Neuron (in vitro differentiated cells): Measurements from ENCODE around the gene GSK3B.

Experiments used
- H2AFZ ChIP-seq: one replicate; pipeline ENCODE4 v1.6.1; 2013; ENCODE audit warnings: low read depth, mild to moderate bottlenecking, inconsistent platforms, low read length, moderate library complexity
- H3K27me3 ChIP-seq: one replicate; pipeline ENCODE4 v1.6.1; 2013; ENCODE audit warnings: low read length; ENCODE audit not compliant: insufficient read depth
- H3K36me3 ChIP-seq: one replicate; pipeline ENCODE4 v1.6.1; 2013; ENCODE audit warnings: low read length; ENCODE audit not compliant: insufficient read depth
- H3K4me1 ChIP-seq: one replicate; pipeline ENCODE4 v1.6.1; 2013; ENCODE audit warnings: low read length; ENCODE audit not compliant: insufficient read depth
- H3K4me3 ChIP-seq: 2 replicates; pipeline ENCODE4 v1.5.1; 2013; ENCODE audit warnings: mild to moderate bottlenecking, low read length, moderate library complexity
- H3K9me3 ChIP-seq: one replicate; pipeline ENCODE4 v1.6.1; 2013; ENCODE audit warnings: low read length

GSK3B gene

GRCh38 chr3:119859728-119860127 lies 234.5 kb downstream of the GSK3B start:
- Histone ChIP-seq H3K4me3 (no peak overlapping the region), H3K9me3 (peaks cover 15% of the 10 kb centered on the region), H3K4me1 (no peaks in the 10 kb centered on the region), H3K36me3 (peaks cover 52% of the 10 kb centered on the region), H2AFZ (no peak overlapping the region), H3K27me3 (no peaks in the 10 kb centered on the region)

- Histone ChIP-seq H3K4me3 (no peak overlapping the region), H3K4me1 (no peaks in the 10 kb centered on the region), H3K9me3 (peaks cover 15% of the 10 kb centered on the region), H2AFZ (no peak overlapping the region), H3K27me3 (no peaks in the 10 kb centered on the region), H3K36me3 (peaks cover 48% of the 10 kb centered on the region)
These were observed 235.3 kb downstream of the GSK3B start for GRCh38 chr3:119858957-119859356.

GRCh38 chr3:119856695-119857094 lies 237.6 kb downstream of the GSK3B start:
- peaks cover 12% of the 10 kb centered on the region for H3K9me3 ChIP-seq
- peaks cover 31% of the 10 kb centered on the region for H3K36me3 ChIP-seq
- H3K4me1 ChIP-seq = no peaks in the 10 kb centered on the region
- H3K27me3 ChIP-seq = no peaks in the 10 kb centered on the region
- H2AFZ ChIP-seq = no peak overlapping the region
- H3K4me3 ChIP-seq = no peak overlapping the region

GRCh38 chr3:119849126-119849525 lies 245.1 kb downstream of the GSK3B start:
- no peaks in the 10 kb centered on the region for H3K4me1 ChIP-seq
- no peaks in the 10 kb centered on the region for H3K9me3 ChIP-seq
- no peaks in the 10 kb centered on the region for H3K27me3 ChIP-seq
- peaks cover 8% of the 10 kb centered on the region for H3K36me3 ChIP-seq
- no peak overlapping the region for H3K4me3 ChIP-seq
- H2AFZ ChIP-seq = no peak overlapping the region

GRCh38 chr3:119841808-119842471 lies 252.3 kb downstream of the GSK3B start:
- Histone ChIP-seq H3K9me3 (no peaks in the 10 kb centered on the region), H3K27me3 (no peaks in the 10 kb centered on the region), H2AFZ (no peak overlapping the region), H3K4me3 (no peak overlapping the region), H3K4me1 (no peaks in the 10 kb centered on the region), H3K36me3 (peaks cover 30% of the 10 kb centered on the region)

- Histone ChIP-seq H3K36me3 (peaks cover 16% of the 10 kb centered on the region), H3K27me3 (no peaks in the 10 kb centered on the region), H3K9me3 (no peaks in the 10 kb centered on the region), H2AFZ (no peak overlapping the region), H3K4me1 (no peaks in the 10 kb centered on the region), H3K4me3 (no peak overlapping the region)
These were observed 258.7 kb downstream of the GSK3B start for GRCh38 chr3:119835556-119835955.

GRCh38 chr3:119834754-119835370 lies 259.4 kb downstream of the GSK3B start:
- Histone ChIP-seq H3K9me3 (no peaks in the 10 kb centered on the region), H3K27me3 (no peaks in the 10 kb centered on the region), H3K4me1 (no peaks in the 10 kb centered on the region), H2AFZ (no peak overlapping the region), H3K4me3 (no peak overlapping the region), H3K36me3 (peaks cover 16% of the 10 kb centered on the region)

GRCh38 chr3:119831941-119832371 lies 262.3 kb downstream of the GSK3B start:
- Histone ChIP-seq H3K4me3 (no peak overlapping the region), H3K9me3 (no peaks in the 10 kb centered on the region), H3K27me3 (no peaks in the 10 kb centered on the region), H3K36me3 (peaks cover 6% of the 10 kb centered on the region), H3K4me1 (no peaks in the 10 kb centered on the region), H2AFZ (no peak overlapping the region)

- Histone ChIP-seq H3K9me3 (no peaks in the 10 kb centered on the region), H3K36me3 (peaks cover 13% of the 10 kb centered on the region), H3K4me1 (no peaks in the 10 kb centered on the region)
These were observed 263.2 kb downstream of the GSK3B start for GRCh38 chr3:119831022-119831421.

GRCh38 chr3:119829420-119829819 lies 264.8 kb downstream of the GSK3B start:
- no peaks in the 10 kb centered on the region for H3K9me3 ChIP-seq
- peaks cover 23% of the 10 kb centered on the region for H3K36me3 ChIP-seq
- no peaks in the 10 kb centered on the region for H3K4me1 ChIP-seq
- H3K27me3 ChIP-seq = no peaks in the 10 kb centered on the region
- H2AFZ ChIP-seq = no peak overlapping the region
- no peak overlapping the region for H3K4me3 ChIP-seq

More at GRCh38 chr3:119831022-119831421, 263.2 kb downstream of the GSK3B start:
- Histone ChIP-seq H3K27me3 (no peaks in the 10 kb centered on the region), H2AFZ (no peak overlapping the region), H3K4me3 (no peak overlapping the region)

GRCh38 chr3:119826711-119827608 lies 267.3 kb downstream of the GSK3B start:
- H3K9me3 ChIP-seq = no peaks in the 10 kb centered on the region
- H3K27me3 ChIP-seq = no peaks in the 10 kb centered on the region
- no peaks in the 10 kb centered on the region for H3K4me1 ChIP-seq

GRCh38 chr3:119825820-119826219 lies 268.4 kb downstream of the GSK3B start:
- Histone ChIP-seq H3K4me1 (no peaks in the 10 kb centered on the region), H3K4me3 (no peak overlapping the region), H2AFZ (no peak overlapping the region), H3K36me3 (peaks cover 21% of the 10 kb centered on the region), H3K9me3 (no peaks in the 10 kb centered on the region), H3K27me3 (no peaks in the 10 kb centered on the region)

More at GRCh38 chr3:119826711-119827608, 267.3 kb downstream of the GSK3B start:
- peaks cover 21% of the 10 kb centered on the region for H3K36me3 ChIP-seq
- H3K4me3 ChIP-seq = no peak overlapping the region
- H2AFZ ChIP-seq = no peak overlapping the region

- H3K9me3 ChIP-seq = no peaks in the 10 kb centered on the region
- H3K36me3 ChIP-seq = peaks cover 4% of the 10 kb centered on the region
- no peaks in the 10 kb centered on the region for H3K4me1 ChIP-seq
- no peaks in the 10 kb centered on the region for H3K27me3 ChIP-seq
- no peak overlapping the region for H3K4me3 ChIP-seq
- no peak overlapping the region for H2AFZ ChIP-seq
These were observed 274.4 kb downstream of the GSK3B start for GRCh38 chr3:119819806-119820205.
